Stimulated activated CD4-positive, alpha-beta T cell treated with anti-CD3 and anti-CD28 coated beads, Interleukin-4, amount 100 ng/mL, for 24 hours (primary cell): ENCODE data around the gene SORBS2.
"Not testable (repeated sequence)": the region's sequence is repeated elsewhere in the genome, so short reads cannot be mapped to it uniquely, and the experiment has no call there.

Source experiments
- DNase-seq: peaks from one replicate; pipeline ENCODE4 v3.0.0-alpha.2; 2020

Gene SORBS2

GRCh38 chr4:185734214-185734613, 77.8 kb downstream of the SORBS2 start:
- DNase-seq = no peak

DNA sequence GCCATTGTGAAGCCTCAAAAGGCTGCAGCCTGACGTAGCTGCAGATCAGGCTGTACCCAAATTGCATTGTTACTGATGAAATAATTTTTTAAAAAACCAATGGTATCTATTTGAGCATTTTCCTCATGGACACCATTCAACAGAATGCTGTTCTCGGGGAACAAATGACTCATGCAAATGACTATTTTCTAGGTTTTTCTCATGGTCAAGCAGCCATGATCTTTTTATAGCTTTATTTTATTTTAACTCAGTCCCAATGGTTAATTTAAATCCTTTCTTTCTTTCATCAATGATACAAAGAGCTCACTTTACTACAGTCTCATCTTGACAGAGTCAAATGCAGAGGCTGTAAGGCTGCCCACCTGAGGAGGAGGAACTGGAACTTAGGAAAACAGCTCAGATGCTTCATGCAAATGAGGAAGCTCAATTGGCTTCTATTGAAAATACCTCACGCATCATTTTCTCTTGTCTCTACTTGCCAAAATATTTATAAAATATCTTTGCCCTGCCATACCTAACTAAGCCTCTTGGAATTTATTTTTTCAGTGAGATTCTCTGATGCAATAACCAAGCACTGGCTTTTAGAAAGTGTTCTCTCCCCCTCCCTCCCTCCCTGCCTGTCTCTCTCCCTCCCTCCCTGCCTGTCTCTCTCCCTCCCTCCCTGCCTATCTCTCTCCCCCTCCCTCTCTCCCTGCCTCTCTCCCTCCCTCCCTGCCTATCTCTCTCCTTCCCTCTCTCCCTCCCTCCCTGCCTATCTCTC, 81.0 kb downstream of the SORBS2 start:
- DNase-seq = no peak

GRCh38 chr4:185730387-185730786, 81.6 kb downstream of the SORBS2 start:
- DNase-seq = no peak

DNA sequence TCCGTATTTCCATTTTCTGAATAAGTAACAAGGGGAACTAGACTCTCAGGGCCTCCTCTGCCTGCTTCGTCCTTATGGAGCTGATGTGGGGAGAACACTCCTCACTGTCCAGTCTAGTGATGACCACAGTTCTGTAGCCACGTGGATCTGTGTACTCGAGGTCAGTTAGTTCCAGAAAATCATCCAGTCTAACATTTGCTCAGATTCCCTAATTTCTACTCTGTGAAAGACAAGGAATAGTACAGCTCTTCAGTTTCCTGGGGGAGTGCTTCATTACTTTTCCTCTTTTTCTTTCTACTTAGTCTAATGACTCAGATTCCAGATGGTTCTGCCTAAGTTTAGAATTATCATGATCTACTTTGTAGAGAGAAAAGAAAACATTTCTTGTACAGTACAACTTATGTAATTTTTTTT, 82.6 kb downstream of the SORBS2 start:
- no peak for DNase-seq

DNA sequence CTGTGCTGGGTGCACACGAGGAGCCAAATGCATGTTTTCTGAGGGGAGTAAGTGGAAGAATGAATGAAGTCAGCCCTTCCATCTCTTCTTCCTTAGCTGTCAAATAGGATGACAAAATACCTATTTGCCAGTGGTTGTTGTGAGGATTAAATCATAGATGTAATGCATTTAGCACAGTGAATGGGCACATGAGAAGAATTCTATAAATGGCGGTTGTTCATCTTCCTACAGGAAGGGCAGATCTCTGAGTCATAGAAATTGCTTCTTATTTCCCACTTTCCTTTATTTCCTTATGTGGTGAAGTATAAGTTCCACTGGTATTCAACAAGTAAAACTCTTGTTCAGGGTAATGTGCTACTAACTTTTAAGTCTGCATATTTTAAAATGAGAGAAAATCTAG, 83.1 kb downstream of the SORBS2 start:
- no peak for DNase-seq

- DNase-seq = no peak
Observed at GRCh38 chr4:185726931-185727330, 85.1 kb downstream of the SORBS2 start.

- DNase-seq = no peak
Observed at GRCh38 chr4:185723631-185724260, 88.2 kb downstream of the SORBS2 start.

GRCh38 chr4:185722029-185722316, 90.0 kb downstream of the SORBS2 start:
- no peak for DNase-seq

DNA sequence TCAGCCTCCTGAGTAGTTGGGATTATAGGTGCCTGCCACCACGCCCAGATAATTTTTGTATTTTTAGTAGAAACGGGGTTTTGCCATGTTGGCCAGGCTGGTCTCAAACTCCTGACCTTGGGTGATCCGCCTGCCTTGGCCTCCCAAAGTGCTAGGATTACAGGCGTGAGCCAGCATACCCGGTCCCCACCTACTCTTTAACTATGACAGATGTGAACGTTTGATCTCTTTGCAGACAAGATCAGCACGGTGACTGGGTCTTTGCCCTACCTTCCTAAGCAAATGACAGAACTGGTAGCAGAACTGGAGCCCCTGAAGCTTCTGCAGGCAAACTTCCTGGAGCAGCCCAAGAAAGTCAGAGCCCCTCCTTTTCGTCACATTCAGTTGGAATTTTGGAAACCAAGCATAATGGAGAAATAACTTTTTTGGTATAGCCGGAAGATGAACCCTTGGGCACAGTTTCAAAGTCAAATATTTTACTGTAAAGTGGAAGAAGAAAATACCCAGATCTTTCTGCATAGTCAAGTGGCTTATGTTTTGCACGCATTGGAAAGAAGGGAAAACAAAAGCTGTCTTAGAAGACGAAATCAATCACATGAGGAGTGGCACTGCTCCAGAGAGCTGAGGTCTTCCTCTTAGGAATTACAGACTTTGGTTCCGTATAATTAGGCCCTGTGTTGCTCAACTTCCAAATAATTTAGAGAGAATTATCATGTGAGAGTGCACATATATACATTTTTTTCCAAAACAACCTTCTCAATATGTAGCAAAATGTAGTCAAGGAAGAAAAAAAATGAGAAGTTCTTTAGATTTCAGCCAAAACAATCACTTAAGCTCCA, 90.6 kb downstream of the SORBS2 start:
- DNase-seq = no peak

DNA sequence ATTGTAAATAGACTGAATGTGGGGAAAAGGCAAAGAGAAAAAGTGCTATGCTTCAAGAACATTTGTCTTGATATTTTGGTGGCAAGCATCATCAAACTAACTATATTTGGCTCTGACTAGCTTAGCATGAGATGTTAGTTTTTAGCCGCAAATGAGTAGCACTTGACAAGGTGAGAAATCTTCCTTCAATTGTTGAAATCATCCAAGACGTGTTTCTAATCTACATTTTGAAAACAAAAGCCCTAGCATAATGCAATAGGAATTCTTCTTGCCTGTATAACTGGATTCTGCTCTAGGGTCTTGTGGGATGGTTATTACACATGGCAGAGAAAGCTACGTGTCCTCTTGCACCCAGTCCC, 92.5 kb downstream of the SORBS2 start:
- DNase-seq = no peak

- DNase-seq = no peak
Observed at GRCh38 chr4:185718578-185719499, 93.2 kb downstream of the SORBS2 start.

- no peak for DNase-seq
Observed at GRCh38 chr4:185717377-185717741, 94.6 kb downstream of the SORBS2 start.

DNA sequence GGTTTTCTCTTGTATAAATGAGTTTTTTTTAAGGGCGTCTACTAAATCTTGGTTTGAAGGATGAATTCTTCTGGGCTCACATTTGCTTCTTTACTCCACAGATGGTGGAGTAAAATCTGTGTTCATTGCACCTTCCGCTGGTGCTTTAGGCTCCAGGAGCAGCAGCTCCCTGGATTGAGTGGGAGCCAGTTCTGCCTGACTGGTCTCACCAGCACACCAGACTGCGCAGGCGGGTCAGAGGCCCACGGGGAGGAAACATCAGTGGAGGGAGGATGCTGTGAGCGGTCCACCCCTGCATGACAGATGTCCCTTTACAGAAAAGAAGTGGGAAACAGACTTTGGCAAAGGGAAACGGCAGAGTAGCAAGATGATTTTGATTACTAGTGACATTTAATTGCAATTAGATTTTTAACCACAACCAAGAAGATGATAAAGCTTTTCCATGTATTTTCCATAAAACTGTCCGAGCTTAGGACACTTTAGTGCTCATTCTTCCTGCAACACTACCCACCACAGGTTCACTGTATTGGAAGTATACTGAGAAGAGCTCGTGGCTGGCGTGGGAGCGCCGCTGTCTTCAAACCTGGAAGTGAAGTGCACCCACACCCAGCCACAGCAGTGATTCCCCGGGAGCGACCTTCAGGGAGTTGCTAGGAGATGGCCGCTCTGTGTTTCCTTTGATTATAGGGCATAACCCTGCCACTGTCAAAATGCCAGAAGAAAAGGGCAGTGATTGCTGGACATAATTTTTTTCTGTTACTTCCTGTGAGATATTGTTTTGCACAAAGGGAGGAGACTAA, 95.2 kb downstream of the SORBS2 start:
- DNase-seq = no peak

DNA sequence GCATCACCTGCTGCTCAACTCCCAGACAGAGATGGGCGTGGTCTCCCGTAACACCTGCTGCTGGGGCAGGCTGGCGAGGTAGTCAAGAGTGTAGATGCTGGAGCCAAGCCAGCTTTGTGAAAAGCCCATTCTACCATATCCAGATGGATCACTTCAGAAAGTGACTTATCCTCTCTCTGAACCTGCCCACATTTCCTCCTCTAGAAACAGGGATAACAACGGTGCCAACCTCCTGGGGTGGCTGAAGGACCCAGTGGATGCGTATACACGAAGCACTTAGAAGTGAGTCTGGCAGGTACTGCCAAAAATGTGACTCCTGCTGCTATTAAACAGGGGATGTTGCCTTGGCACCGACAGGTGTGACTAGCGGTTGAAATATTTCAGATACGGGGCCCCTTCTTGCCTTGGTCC, 95.8 kb downstream of the SORBS2 start:
- no peak for DNase-seq

- not testable (repeated sequence) for DNase-seq
Observed at GRCh38 chr4:185714524-185714923, 97.5 kb downstream of the SORBS2 start.

DNA sequence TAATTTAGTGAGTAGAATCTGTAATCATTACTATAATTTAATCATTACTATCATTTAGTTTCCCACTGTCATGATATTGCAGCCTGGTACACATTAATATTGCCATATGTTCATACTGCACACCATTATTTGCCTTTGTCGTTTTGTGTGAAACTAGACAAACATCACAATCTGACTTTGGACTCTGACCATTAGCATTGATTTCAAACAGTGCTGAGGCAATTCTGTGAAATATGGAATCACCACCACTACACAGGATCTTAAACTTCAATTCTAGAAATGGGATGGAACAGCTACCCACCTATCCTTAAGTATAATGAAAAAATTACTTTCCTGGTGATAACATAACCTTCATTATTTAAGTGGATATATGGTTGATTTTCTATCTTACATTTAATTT, 98.3 kb downstream of the SORBS2 start:
- DNase-seq = no peak

DNA sequence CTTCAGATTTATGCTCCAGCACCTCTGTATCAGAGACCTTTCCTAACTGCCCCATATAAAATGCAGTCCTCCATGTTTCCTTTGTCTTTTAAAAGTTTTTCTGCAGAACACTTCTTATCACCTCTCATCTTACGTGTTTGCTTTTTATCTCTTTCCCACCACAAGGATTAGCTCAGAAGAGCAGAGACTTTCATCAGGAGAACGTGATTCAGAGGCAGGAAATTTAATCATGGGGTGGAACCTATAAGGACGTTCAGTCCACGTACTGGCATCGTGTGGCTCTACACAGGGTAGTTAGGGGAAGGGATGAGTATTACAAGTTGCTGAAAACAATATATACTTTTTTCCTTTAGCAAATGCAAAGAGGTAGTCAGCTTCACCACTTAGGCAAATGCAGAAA, 98.7 kb downstream of the SORBS2 start:
- no peak for DNase-seq

- DNase-seq = no peak
Observed at GRCh38 chr4:185712350-185713024, 99.5 kb downstream of the SORBS2 start.

- DNase-seq = no peak
Observed at GRCh38 chr4:185711726-185712125, 100.3 kb downstream of the SORBS2 start.

GRCh38 chr4:185710487-185710995, 101.5 kb downstream of the SORBS2 start:
- DNase-seq = no peak

- DNase-seq = no peak
Observed at GRCh38 chr4:185709802-185710486, 102.0 kb downstream of the SORBS2 start.
